CD1c-positive myeloid dendritic cell (primary cell): ENCODE data around the gene ZFR2.
"Not testable (repeated sequence)": the region's sequence is repeated elsewhere in the genome, so short reads cannot be mapped to it uniquely, and the experiment has no call there.

Experiments used
- DNase-seq: peaks from one replicate; pipeline ENCODE4 v3.0.0-alpha.2; 2016; ENCODE audit errors: extremely low spot score

The ZFR2 gene

GRCh38 chr19:3868770-3869456, at the start of gene ZFR2:
TSS of gene ZFR2 (minus strand) at chr19:3869038. CDS start at chr19:3869017, 21 bp downstream.
- DNase-seq: no peak

GRCh38 chr19:3916033-3916432, 47.2 kb upstream of the ZFR2 start:
- DNase-seq: no peak

GRCh38 chr19:3914199-3914598, 45.4 kb upstream of the ZFR2 start:
- DNase-seq: no peak

GRCh38 chr19:3910105-3910504, 41.3 kb upstream of the ZFR2 start:
- no peak for DNase-seq

- no peak for DNase-seq
These were observed 39.6 kb upstream of the ZFR2 start for GRCh38 chr19:3908266-3909054.

GRCh38 chr19:3907626-3908265, 38.9 kb upstream of the ZFR2 start:
- DNase-seq: no peak

- DNase-seq: no peak
These were observed 35.4 kb upstream of the ZFR2 start for GRCh38 chr19:3904233-3904632.

- no peak for DNase-seq
These were observed 33.6 kb upstream of the ZFR2 start for GRCh38 chr19:3902317-3902973.

- no peak for DNase-seq
These were observed 30.9 kb upstream of the ZFR2 start for GRCh38 chr19:3899531-3900294.

GRCh38 chr19:3898426-3898825, 29.6 kb upstream of the ZFR2 start:
- DNase-seq: no peak

GRCh38 chr19:3897936-3898335, 29.1 kb upstream of the ZFR2 start:
- DNase-seq: no peak

- DNase-seq: no peak
These were observed 26.9 kb upstream of the ZFR2 start for GRCh38 chr19:3895788-3896187.

GRCh38 chr19:3894959-3895358, 26.1 kb upstream of the ZFR2 start:
- DNase-seq: not testable (repeated sequence)

- no peak for DNase-seq
These were observed 24.8 kb upstream of the ZFR2 start for GRCh38 chr19:3893509-3894179.

GRCh38 chr19:3890591-3890990, 21.8 kb upstream of the ZFR2 start:
- no peak for DNase-seq

- no peak for DNase-seq
These were observed 13.2 kb upstream of the ZFR2 start for GRCh38 chr19:3882041-3882384.

GRCh38 chr19:3881272-3882040, 12.6 kb upstream of the ZFR2 start:
- peak; percentile 6 for DNase-seq

GRCh38 chr19:3880471-3881271, 11.8 kb upstream of the ZFR2 start, which contains the start of gene ATCAY:
TSS of gene ATCAY (plus strand) at chr19:3880685. CDS start at chr19:3885768, 5,083 bp downstream.
- DNase-seq: no peak

- no peak for DNase-seq
These were observed 10.8 kb upstream of the ZFR2 start for GRCh38 chr19:3879656-3880055.
